Hepatocyte (in vitro differentiated cells): ENCODE results near the gene NIPAL4. TPM values are rescaled to one million over a fixed set of nuclear protein-coding genes. Genes with fewer than 3 reads are reported as not detected.

Source experiments
- DNase-seq: peaks from one replicate; pipeline ENCODE4 v3.0.0-alpha.2; 2016; ENCODE audit warnings: low spot score
- H2AFZ ChIP-seq: fragments of 200-600 bp; sonication (generic); 2 replicates; pipeline ENCODE4 v1.6.0; 2016; ENCODE audit warnings: antibody characterized with exemption, mild to moderate bottlenecking
- H3K27ac ChIP-seq: fragments of 200-600 bp; sonication (generic); 2 replicates; pipeline ENCODE4 v1.5.1; 2016; ENCODE audit warnings: mild to moderate bottlenecking
- H3K27me3 ChIP-seq: fragments of 200-600 bp; sonication (generic); 2 replicates; pipeline ENCODE4 v1.6.1; 2016
- H3K36me3 ChIP-seq: fragments of 200-600 bp; sonication (generic); replicated peaks from 2 replicates; pipeline ENCODE4 v1.5.1; 2016; ENCODE audit warnings: low read depth; ENCODE audit not compliant: insufficient read depth
- H3K4me1 ChIP-seq: fragments of 200-600 bp; sonication (generic); 2 replicates; pipeline ENCODE4 v1.5.1; 2016; ENCODE audit warnings: mild to moderate bottlenecking, moderate library complexity; ENCODE audit not compliant: insufficient read depth
- H3K4me2 ChIP-seq: fragments of 200-600 bp; sonication (generic); 2 replicates; pipeline ENCODE4 v1.6.0; 2016
- H3K4me3 ChIP-seq: fragments of 200-600 bp; sonication (generic); 2 replicates; pipeline ENCODE4 v1.5.1; 2016; ENCODE audit warnings: mild to moderate bottlenecking
- H3K79me2 ChIP-seq: fragments of 200-600 bp; sonication (generic); 2 replicates; pipeline ENCODE4 v1.6.0; 2017; ENCODE audit warnings: mild to moderate bottlenecking
- H3K9me2 ChIP-seq: fragments of 200-600 bp; sonication (generic); replicated peaks from 2 replicates; pipeline ENCODE4 v1.6.0; 2017; ENCODE audit warnings: mild to moderate bottlenecking; ENCODE audit not compliant: insufficient read depth
- H3K9me3 ChIP-seq: fragments of 200-600 bp; sonication (generic); 2 replicates; pipeline ENCODE4 v1.5.1; 2016; ENCODE audit warnings: low read depth, mild to moderate bottlenecking
- H4K20me1 ChIP-seq: fragments of 200-600 bp; sonication (generic); 2 replicates; pipeline ENCODE4 v1.6.0; 2016; ENCODE audit warnings: mild to moderate bottlenecking; ENCODE audit not compliant: insufficient read depth, poor library complexity, severe bottlenecking
- EZH2 ChIP-seq: fragments of 200-600 bp; sonication (generic); IDR thresholded peaks from 2 replicates; pipeline ENCODE4 v1.6.1; 2016; ENCODE audit warnings: antibody characterized with exemption, mild to moderate bottlenecking, borderline replicate concordance
- EZH2phosphoT487 ChIP-seq: fragments of 200-600 bp; sonication (generic); IDR thresholded peaks from one replicate; pipeline ENCODE4 v1.6.1; 2018; ENCODE audit warnings: antibody characterized with exemption, mild to moderate bottlenecking, low read depth, moderate library complexity; ENCODE audit not compliant: unreplicated experiment, severe bottlenecking
- WGBS: methylation state at CpG from one replicate; pipeline ENCODE4 v1.1.6; 2016; ENCODE audit warnings: low lambda C conversion rate; ENCODE audit errors: missing lambda C conversion rate; 5-methylcytosine and 5-hydroxymethylcytosine counted together
- polyA plus RNA-seq: library from polyadenylated mRNA; unstranded; fragments of >200 nt; fragmentation: Nextera tagmentation; extraction: Ambion mirVana; gene quantifications from 2 replicates; pipeline ENCODE4 v1.2.1, GENCODE V29; 2016
- total RNA-seq: library from RNA; depleted of rRNA; stranded (reverse); fragments of >200 nt; gene quantifications from 2 replicates; pipeline ENCODE4 v1.2.3, GENCODE V29; 2014
- TF ChIP-seq, protein P1 (sequence below): fragments of 200-600 bp; sonication (generic); IDR thresholded peaks from 2 replicates; pipeline ENCODE4 v1.5.1; 2016; ENCODE audit warnings: antibody characterized with exemption, mild to moderate bottlenecking; ENCODE audit not compliant: poor library complexity

Gene NIPAL4
- total and polyA plus RNA-seq, 2 experiments from 2014 or later: 0.17 to 0.37 TPM

DNA sequence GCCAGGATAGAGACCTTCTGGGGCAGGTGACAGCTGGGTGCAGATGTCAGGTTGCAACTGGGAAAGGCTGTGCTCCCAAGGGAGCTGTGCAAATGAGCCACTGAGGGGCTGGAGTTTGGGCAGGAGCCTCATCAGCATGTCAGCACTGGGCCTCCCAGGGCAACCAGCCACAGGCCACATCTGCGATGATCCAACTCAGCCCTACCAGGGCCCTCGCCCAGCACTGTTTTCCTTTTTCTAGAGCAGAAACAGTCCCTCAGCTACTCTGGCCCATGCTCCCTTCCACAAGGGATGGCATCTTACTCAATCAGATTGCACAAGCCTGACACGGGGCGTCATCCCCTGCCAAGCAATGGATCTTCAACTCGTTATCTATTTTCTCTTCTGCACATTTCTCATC, 24.8 kb downstream of the NIPAL4 start:
- H3K27ac ChIP-seq: no peak overlapping the region
- no peaks in the 10 kb centered on the region for H4K20me1 ChIP-seq
- no peak overlapping the region for H3K4me3 ChIP-seq
- no peaks in the 10 kb centered on the region for H3K9me2 ChIP-seq
- H2AFZ ChIP-seq: no peak overlapping the region
- no peaks in the 10 kb centered on the region for H3K4me1 ChIP-seq
- H3K9me3 ChIP-seq: no peaks in the 10 kb centered on the region
- no peaks in the 10 kb centered on the region for H3K27me3 ChIP-seq
- DNase-seq: no peak
- TF ChIP-seq EZH2phosphoT487: no peak
- TF ChIP-seq, protein P1, sequence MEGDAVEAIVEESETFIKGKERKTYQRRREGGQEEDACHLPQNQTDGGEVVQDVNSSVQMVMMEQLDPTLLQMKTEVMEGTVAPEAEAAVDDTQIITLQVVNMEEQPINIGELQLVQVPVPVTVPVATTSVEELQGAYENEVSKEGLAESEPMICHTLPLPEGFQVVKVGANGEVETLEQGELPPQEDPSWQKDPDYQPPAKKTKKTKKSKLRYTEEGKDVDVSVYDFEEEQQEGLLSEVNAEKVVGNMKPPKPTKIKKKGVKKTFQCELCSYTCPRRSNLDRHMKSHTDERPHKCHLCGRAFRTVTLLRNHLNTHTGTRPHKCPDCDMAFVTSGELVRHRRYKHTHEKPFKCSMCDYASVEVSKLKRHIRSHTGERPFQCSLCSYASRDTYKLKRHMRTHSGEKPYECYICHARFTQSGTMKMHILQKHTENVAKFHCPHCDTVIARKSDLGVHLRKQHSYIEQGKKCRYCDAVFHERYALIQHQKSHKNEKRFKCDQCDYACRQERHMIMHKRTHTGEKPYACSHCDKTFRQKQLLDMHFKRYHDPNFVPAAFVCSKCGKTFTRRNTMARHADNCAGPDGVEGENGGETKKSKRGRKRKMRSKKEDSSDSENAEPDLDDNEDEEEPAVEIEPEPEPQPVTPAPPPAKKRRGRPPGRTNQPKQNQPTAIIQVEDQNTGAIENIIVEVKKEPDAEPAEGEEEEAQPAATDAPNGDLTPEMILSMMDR: no peak
- TF ChIP-seq EZH2: no peak
- no peak overlapping the region for H3K4me2 ChIP-seq
- no peaks in the 10 kb centered on the region for H3K79me2 ChIP-seq
- H3K36me3 ChIP-seq: no peaks in the 10 kb centered on the region
- WGBS: 84% methylated on average over 5 of the region's 5 CpGs

DNA sequence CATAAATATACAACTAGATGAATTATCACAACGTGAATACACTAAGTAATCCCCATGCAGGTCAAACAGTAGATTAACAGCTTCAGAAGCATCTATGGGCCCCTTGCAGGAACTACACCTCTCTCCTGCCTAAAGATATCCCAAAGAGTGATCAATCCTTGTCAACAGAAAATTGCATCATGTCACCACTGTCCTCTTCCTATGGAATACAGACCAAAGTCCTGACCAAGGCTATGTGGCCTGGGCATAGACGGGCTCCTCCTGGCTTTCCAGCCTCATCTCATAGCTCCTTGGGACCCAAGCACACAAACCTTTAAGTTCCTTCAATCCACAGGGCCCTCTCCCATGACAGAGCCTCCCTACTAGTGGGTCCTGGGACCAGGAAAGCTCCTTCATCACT, 25.3 kb downstream of the NIPAL4 start:
- H4K20me1 ChIP-seq: no peaks in the 10 kb centered on the region
- H3K4me2 ChIP-seq: no peak overlapping the region
- no peak overlapping the region for H2AFZ ChIP-seq
- no peaks in the 10 kb centered on the region for H3K9me3 ChIP-seq
- WGBS: 79% methylated on average over 2 of the region's 2 CpGs
- H3K36me3 ChIP-seq: no peaks in the 10 kb centered on the region
- H3K79me2 ChIP-seq: no peaks in the 10 kb centered on the region
- no peaks in the 10 kb centered on the region for H3K27me3 ChIP-seq
- H3K4me1 ChIP-seq: no peaks in the 10 kb centered on the region
- H3K4me3 ChIP-seq: no peak overlapping the region
- DNase-seq: no peak
- no peak for TF ChIP-seq EZH2
- TF ChIP-seq, protein P1: no peak
- TF ChIP-seq EZH2phosphoT487: no peak
- H3K27ac ChIP-seq: no peak overlapping the region
- H3K9me2 ChIP-seq: no peaks in the 10 kb centered on the region

DNA sequence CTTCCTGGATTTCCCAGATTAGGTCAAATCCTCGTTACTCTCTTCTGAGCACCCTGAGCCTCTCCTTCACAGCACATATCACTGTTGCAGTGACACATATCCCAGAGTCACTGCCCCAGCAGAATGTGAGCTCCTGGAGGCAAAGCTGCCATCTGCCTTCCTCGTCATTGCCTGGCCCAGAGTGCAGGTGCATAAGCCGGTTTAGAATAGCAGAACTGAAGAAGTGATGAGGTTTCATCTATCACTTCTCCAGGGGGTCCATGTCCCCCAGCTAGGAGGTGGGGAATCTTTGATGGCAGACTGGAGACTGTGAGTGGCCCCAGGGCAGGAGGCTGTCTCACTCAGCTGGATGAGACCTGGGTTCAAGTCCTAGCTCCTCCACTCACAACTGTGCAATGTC, 25.8 kb downstream of the NIPAL4 start:
- Histone ChIP-seq H3K4me1 (no peaks in the 10 kb centered on the region), H3K27me3 (no peaks in the 10 kb centered on the region), H3K79me2 (no peaks in the 10 kb centered on the region), H3K4me2 (no peak overlapping the region), H3K27ac (no peak overlapping the region), H3K9me3 (no peaks in the 10 kb centered on the region), H3K9me2 (no peaks in the 10 kb centered on the region), H4K20me1 (no peaks in the 10 kb centered on the region), H3K36me3 (no peaks in the 10 kb centered on the region), H2AFZ (no peak overlapping the region), H3K4me3 (no peak overlapping the region)
- no peak for TF ChIP-seq EZH2
- TF ChIP-seq, protein P1: no peak
- no peak for TF ChIP-seq EZH2phosphoT487
- 96% methylated on average over 3 of the region's 3 CpGs for WGBS
- DNase-seq: no peak

DNA sequence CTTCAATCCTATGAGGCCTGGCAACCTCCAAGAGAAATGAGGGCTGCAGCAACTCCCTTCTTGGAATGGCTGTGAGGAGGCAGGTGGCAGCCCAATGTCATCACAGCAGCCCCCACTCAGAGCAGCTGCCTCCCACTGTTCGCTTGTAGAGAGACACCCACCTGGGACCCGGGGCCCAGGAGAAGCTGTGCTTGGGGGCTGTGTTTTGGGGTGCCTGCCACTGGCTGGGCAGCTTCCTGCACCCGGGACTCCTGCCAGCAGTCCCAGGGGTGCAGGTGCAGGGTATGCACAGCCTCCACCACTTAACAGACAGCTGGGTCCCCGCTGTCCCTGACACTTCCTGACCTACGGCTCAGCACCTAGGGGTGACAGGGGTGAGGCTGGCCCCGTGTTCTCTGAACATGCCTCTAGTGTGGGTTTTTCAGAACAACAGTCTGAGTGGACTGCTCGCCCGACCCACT, 26.2 kb downstream of the NIPAL4 start:
- Histone ChIP-seq H3K27me3 (no peaks in the 10 kb centered on the region), H3K4me1 (no peaks in the 10 kb centered on the region), H3K36me3 (no peaks in the 10 kb centered on the region), H3K4me2 (no peak overlapping the region), H3K27ac (no peak overlapping the region), H3K9me3 (no peaks in the 10 kb centered on the region), H4K20me1 (no peaks in the 10 kb centered on the region), H2AFZ (no peak overlapping the region), H3K9me2 (no peaks in the 10 kb centered on the region), H3K79me2 (no peaks in the 10 kb centered on the region), H3K4me3 (no peak overlapping the region)
- no peak for DNase-seq
- TF ChIP-seq EZH2phosphoT487: no peak
- 93% methylated on average over 8 of the region's 8 CpGs for WGBS
